Measurements from ENCODE around the gene KCNK4. TPM values are rescaled to one million over a fixed set of nuclear protein-coding genes. Genes with fewer than 3 reads are reported as not detected.
A peak's percentile ranks its signal among the peaks of the same experiment; 100 is the strongest.

Gene KCNK4
- total and polyA plus RNA-seq, 2 donors from 2014 or later, result not detected

GRCh38 chr11:64291752-64292459 is 804 bp downstream of the KCNK4 start:
- H3K27me3 ChIP-seq (ENCODE audit: control insufficient read depth, insufficient read depth, low read length), result peaks cover 34% of the 10 kb centered on the region
- FAIRE-seq (no peak), DNase-seq (peak in 1 of 5 donors; percentile 49)
- no peak overlapping the region for H3K9ac ChIP-seq (ENCODE audit: low read length in 3 of 3)
- H3K4me3 ChIP-seq (ENCODE audit: low read length in 3 of 3), result no peak overlapping the region
- TF ChIP-seq CTCF (IDR thresholded peaks at IDR 0.05; ENCODE audit: borderline replicate concordance, extremely low read depth, insufficient read depth), result no peak
- H3K9me3 ChIP-seq (ENCODE audit: control insufficient read depth in 2 of 3, insufficient read depth in 1 of 3, low read length in 3 of 3), result no peaks in the 10 kb centered on the region
- intact Hi-C loops (cut with DNase I), result no loop called here
- peaks cover 0 to 3% (median 0%) of the 10 kb centered on the region in 3 donors for H3K4me1 ChIP-seq (ENCODE audit: control insufficient read depth in 2 of 3, insufficient read depth in 2 of 3, low read depth in 1 of 3, low read length in 3 of 3)
- H3K27ac ChIP-seq (ENCODE audit: low read depth in 2 of 2, low read length in 2 of 2), result no peak overlapping the region
- H3K36me3 ChIP-seq (ENCODE audit: control insufficient read depth in 2 of 3, insufficient read depth in 3 of 3, low read length in 3 of 3), result no peaks in the 10 kb centered on the region

- no peaks in the 10 kb centered on the region for H3K9me3 ChIP-seq (ENCODE audit: control insufficient read depth in 2 of 3, insufficient read depth in 1 of 3, low read length in 3 of 3)
- H3K27me3 ChIP-seq (ENCODE audit: control insufficient read depth, insufficient read depth, low read length), result peaks cover 39% of the 10 kb centered on the region
- no peak overlapping the region for H3K4me3 ChIP-seq (ENCODE audit: low read length in 3 of 3)
- FAIRE-seq (no peak), DNase-seq (no peak)
- no peak for TF ChIP-seq CTCF (IDR thresholded peaks at IDR 0.05; ENCODE audit: borderline replicate concordance, extremely low read depth, insufficient read depth)
- intact Hi-C loops (cut with DNase I), result no loop called here
- H3K27ac ChIP-seq (ENCODE audit: low read depth in 2 of 2, low read length in 2 of 2), result no peak overlapping the region
- H3K9ac ChIP-seq (ENCODE audit: low read length in 3 of 3), result no peak overlapping the region
- H3K36me3 ChIP-seq (ENCODE audit: control insufficient read depth in 2 of 3, insufficient read depth in 3 of 3, low read length in 3 of 3), result no peaks in the 10 kb centered on the region
- H3K4me1 ChIP-seq (ENCODE audit: control insufficient read depth in 2 of 3, insufficient read depth in 2 of 3, low read depth in 1 of 3, low read length in 3 of 3), result peaks cover 0 to 3% (median 0%) of the 10 kb centered on the region in 3 donors
These were observed 1.6 kb downstream of the KCNK4 start for GRCh38 chr11:64292460-64293254.

GRCh38 chr11:64294774-64295173 is 3.7 kb downstream of the KCNK4 start:
- no peak for TF ChIP-seq CTCF (IDR thresholded peaks at IDR 0.05; ENCODE audit: borderline replicate concordance, extremely low read depth, insufficient read depth)
- DNase-seq (no peak), FAIRE-seq (no peak)
- Histone ChIP-seq H3K36me3 (ENCODE audit: control insufficient read depth in 2 of 3, insufficient read depth in 3 of 3, low read length in 3 of 3) (no peaks in the 10 kb centered on the region), H3K4me3 (ENCODE audit: low read length in 3 of 3) (no peak overlapping the region), H3K27ac (ENCODE audit: low read depth in 2 of 2, low read length in 2 of 2) (no peak overlapping the region), H3K9ac (ENCODE audit: low read length in 3 of 3) (no peak overlapping the region), H3K4me1 (ENCODE audit: control insufficient read depth in 2 of 3, insufficient read depth in 2 of 3, low read depth in 1 of 3, low read length in 3 of 3) (peaks cover 0 to 11% (median 0%) of the 10 kb centered on the region in 3 donors), H3K27me3 (ENCODE audit: control insufficient read depth, insufficient read depth, low read length) (peaks cover 47% of the 10 kb centered on the region), H3K9me3 (ENCODE audit: control insufficient read depth in 2 of 3, insufficient read depth in 1 of 3, low read length in 3 of 3) (no peaks in the 10 kb centered on the region)
- intact Hi-C loops (cut with DNase I), result no loop called here

Data from kidney (tissue), 14 donors.